Activated B cell treated with CpG ODN at 0.5 μM for 24 hours (primary cell): Measurements from ENCODE around the gene PDE7B. TPM values are rescaled to one million over a fixed set of nuclear protein-coding genes. Genes with fewer than 3 reads are reported as not detected.

ENCODE experiments used
- ATAC-seq: fragments of 200-7000 bp; cut with Tn5 transposase; one replicate; pipeline ENCODE4 v1.10.0; 2021; ENCODE audit warnings: low read depth, mild to moderate bottlenecking, moderate library complexity
- CTCF ChIA-PET: fragments of 350-600 bp; sonication (Branson Sonifier 250); formaldehyde crosslinking; loops from one replicate; lab custom pipeline; 2021; ENCODE audit warnings: antibody characterized with exemption; lab: Charles Lee
- POLR2A ChIA-PET: fragments of 350-600 bp; sonication (Branson Sonifier 250); formaldehyde crosslinking; loops from one replicate; lab custom pipeline; 2021; ENCODE audit warnings: antibody characterized with exemption; lab: Charles Lee
- DNase-seq: peaks from one replicate; pipeline ENCODE4 v3.0.0; 2022
- H3K27ac Mint-ChIP-seq: one replicate; pipeline ENCODE4 v1.8.0; 2020; ENCODE audit warnings: mixed read lengths
- H3K27me3 Mint-ChIP-seq: one replicate; pipeline ENCODE4 v1.8.0; 2021; ENCODE audit warnings: mixed read lengths
- H3K36me3 Mint-ChIP-seq: one replicate; pipeline ENCODE4 v1.8.0; 2021; ENCODE audit warnings: low read depth, mixed read lengths
- H3K4me1 Mint-ChIP-seq: one replicate; pipeline ENCODE4 v1.8.0; 2021; ENCODE audit warnings: mixed read lengths
- H3K4me3 Mint-ChIP-seq: one replicate; pipeline ENCODE4 v1.8.0; 2020; ENCODE audit warnings: mild to moderate bottlenecking, mixed read lengths
- H3K9me3 Mint-ChIP-seq: one replicate; pipeline ENCODE4 v1.8.0; 2020; ENCODE audit warnings: mixed read lengths
- intact Hi-C: fragments of 100-400 bp; cut with micrococcal nuclease; formaldehyde crosslinking; loops from one replicate; pipeline ENCODE4 v1.15.1; 2024
- total RNA-seq: library from RNA; stranded (reverse); gene quantifications from 2 replicates; pipeline ENCODE4 v1.2.3, GENCODE V29; 2022
- TF ChIP-seq, protein P1 (sequence below): fragments of 200-600 bp; IDR thresholded peaks from one replicate; pipeline ENCODE4 v1.8.0; 2022; ENCODE audit warnings: antibody characterized with exemption, mild to moderate bottlenecking

PDE7B gene
- total RNA-seq, 1 donor from 2014 or later: 1.8 TPM

DNA sequence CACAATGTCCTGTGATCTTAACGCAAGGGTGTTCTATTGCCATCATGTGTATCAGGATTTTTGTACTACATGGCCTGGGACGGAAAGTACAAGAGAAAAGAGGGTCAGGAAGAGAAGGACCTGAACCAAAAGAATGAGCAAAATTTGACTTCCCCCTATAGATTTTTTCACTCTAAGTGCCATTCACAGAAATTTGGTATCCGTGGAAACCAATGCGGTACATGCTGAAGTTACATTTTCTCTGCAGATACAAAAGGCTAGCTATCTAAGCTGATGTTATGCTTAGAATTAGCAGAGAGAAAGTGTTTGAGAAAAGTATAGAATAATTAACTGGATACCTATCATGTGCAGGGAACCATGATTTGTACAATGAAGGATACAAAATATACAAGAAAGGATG, 12.4 kb upstream of the PDE7B start:
- intact Hi-C loops: no loop called here
- no peaks in the 10 kb centered on the region for H3K36me3 Mint-ChIP-seq
- no peak overlapping the region for H3K27ac Mint-ChIP-seq
- CTCF ChIA-PET: no interaction called here
- no peak for DNase-seq
- TF ChIP-seq, protein P1, sequence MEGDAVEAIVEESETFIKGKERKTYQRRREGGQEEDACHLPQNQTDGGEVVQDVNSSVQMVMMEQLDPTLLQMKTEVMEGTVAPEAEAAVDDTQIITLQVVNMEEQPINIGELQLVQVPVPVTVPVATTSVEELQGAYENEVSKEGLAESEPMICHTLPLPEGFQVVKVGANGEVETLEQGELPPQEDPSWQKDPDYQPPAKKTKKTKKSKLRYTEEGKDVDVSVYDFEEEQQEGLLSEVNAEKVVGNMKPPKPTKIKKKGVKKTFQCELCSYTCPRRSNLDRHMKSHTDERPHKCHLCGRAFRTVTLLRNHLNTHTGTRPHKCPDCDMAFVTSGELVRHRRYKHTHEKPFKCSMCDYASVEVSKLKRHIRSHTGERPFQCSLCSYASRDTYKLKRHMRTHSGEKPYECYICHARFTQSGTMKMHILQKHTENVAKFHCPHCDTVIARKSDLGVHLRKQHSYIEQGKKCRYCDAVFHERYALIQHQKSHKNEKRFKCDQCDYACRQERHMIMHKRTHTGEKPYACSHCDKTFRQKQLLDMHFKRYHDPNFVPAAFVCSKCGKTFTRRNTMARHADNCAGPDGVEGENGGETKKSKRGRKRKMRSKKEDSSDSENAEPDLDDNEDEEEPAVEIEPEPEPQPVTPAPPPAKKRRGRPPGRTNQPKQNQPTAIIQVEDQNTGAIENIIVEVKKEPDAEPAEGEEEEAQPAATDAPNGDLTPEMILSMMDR: no peak
- H3K4me1 Mint-ChIP-seq: no peaks in the 10 kb centered on the region
- POLR2A ChIA-PET: no interaction called here
- ATAC-seq: no peak
- H3K27me3 Mint-ChIP-seq: peaks cover 8% of the 10 kb centered on the region
- no peak overlapping the region for H3K4me3 Mint-ChIP-seq
- no peaks in the 10 kb centered on the region for H3K9me3 Mint-ChIP-seq

DNA sequence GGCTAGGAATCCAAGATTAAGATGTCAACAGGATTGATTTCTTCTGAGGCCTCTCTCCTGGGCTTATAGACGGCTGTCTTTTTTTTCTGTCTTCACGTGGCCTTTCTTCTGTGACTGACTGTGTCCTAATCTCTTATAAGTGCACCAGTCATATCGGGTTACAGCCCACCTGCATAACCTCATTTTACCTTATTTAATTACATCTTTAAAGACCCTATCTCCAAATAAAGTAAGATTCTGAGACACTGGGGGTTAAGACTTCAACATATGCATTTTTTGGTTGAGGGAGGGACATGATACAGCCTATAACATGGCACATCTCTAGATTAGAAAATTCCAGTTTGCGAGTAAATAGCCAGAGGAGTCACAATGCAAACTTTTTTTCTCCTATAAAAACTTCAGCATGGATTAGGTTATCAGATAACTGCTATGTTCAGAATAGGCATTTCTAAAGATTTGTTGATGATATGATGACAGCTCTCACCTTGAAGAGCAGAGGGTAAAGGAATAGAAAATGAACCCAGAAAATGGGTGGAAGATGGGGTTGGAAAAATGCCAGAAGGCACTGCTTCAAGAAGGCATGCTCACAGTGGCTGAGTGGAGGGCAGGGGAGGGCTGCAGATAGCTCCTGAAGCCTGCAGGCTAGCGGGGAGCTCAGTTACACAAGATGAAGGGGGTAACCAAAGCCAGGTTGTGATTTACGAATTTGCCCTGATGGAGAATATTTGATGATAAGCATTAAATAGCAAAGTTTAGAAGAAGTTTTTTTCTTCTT, 8.7 kb upstream of the PDE7B start:
- no peak for ATAC-seq
- no peak overlapping the region for H3K4me3 Mint-ChIP-seq
- CTCF ChIA-PET: interaction anchor here (1.3 kb wide), 1 partner anchor 67 kb away, joined by 4 read pairs; no protein-coding TSS in a partner anchor
- intact Hi-C loops: no loop called here
- H3K36me3 Mint-ChIP-seq: no peaks in the 10 kb centered on the region
- H3K27me3 Mint-ChIP-seq: peaks cover 1% of the 10 kb centered on the region
- H3K4me1 Mint-ChIP-seq: no peaks in the 10 kb centered on the region
- TF ChIP-seq, protein P1: no peak
- no peaks in the 10 kb centered on the region for H3K9me3 Mint-ChIP-seq
- POLR2A ChIA-PET: no interaction called here
- no peak overlapping the region for H3K27ac Mint-ChIP-seq
- DNase-seq: no peak

DNA sequence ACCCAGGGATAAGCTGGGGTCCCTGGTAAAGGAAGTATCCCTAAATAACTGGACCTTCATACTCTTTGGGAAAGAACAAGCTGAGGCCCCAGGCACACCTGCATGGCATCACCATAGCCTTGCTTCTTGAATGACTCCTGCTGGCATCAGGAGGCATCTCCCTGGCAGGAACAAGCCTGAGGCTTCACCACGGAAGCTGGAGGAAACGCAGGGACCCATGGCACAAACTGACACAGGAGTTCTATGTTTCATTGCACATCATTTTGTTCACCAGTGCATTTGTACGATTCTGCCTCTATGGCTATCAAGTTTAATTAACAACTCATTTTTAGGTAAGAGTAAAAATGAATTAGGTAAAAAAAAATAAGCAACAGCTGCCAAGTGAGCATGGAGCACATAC, 619 bp upstream of the PDE7B start:
- DNase-seq (no peak), ATAC-seq (no peak)
- peak overlapping the region; percentile 38 for H3K27ac Mint-ChIP-seq
- H3K9me3 Mint-ChIP-seq: no peaks in the 10 kb centered on the region
- ChIA-PET CTCF (interaction anchor here (1.1 kb wide), 1 partner anchor 59 kb away, joined by 3 read pairs; no protein-coding TSS in a partner anchor), POLR2A (interaction anchor here (0.5 to 2.3 kb wide), 3 partner anchors 30 to 432 kb away, joined by 3 to 16 read pairs (median 5); no protein-coding TSS in a partner anchor)
- intact Hi-C loops: loop anchor here (1.0 to 5.0 kb wide), 4 partner anchors 29 to 354 kb away; partner anchors contain the start of gene AHI1
- H3K36me3 Mint-ChIP-seq: no peaks in the 10 kb centered on the region
- TF ChIP-seq, protein P1: no peak
- H3K27me3 Mint-ChIP-seq: no peaks in the 10 kb centered on the region
- H3K4me1 Mint-ChIP-seq: peaks cover 51% of the 10 kb centered on the region
- H3K4me3 Mint-ChIP-seq: no peak overlapping the region

DNA sequence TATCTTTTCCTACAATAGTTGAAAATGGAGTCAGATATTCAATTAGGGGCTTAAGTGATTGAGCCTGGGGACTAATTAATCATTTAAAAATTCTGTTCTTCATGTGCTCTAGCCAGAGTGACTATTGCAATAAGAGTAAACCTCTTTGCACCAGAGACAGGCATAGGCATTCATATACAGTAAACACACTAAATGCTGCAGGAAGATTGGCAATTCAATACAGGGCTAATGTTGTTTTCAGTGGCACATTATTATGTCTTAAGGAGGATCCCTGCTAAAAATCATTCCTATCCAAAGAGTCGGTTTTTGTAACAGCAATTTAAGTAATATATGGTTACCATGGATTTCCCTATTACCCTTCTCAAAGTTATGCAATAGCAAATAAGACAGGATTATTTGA, 1.2 kb downstream of the PDE7B start:
- H3K27ac Mint-ChIP-seq: no peak overlapping the region
- intact Hi-C loops: loop anchor here (1.0 to 5.0 kb wide), 4 partner anchors 9 to 672 kb away; partner anchors contain the start of genes AHI1 and MYB
- H3K4me1 Mint-ChIP-seq: peaks cover 58% of the 10 kb centered on the region
- peak overlapping the region; percentile 20 for H3K4me3 Mint-ChIP-seq
- TF ChIP-seq, protein P1: no peak
- no peaks in the 10 kb centered on the region for H3K36me3 Mint-ChIP-seq
- ChIA-PET POLR2A (interaction anchor here (2.3 kb wide), 1 partner anchor 28 kb away, joined by 16 read pairs; no protein-coding TSS in a partner anchor), CTCF (interaction anchor here (0.7 to 1.4 kb wide), 3 partner anchors 20 to 57 kb away, joined by 3 to 4 read pairs (median 3); no protein-coding TSS in a partner anchor)
- no peaks in the 10 kb centered on the region for H3K27me3 Mint-ChIP-seq
- DNase-seq (no peak), ATAC-seq (no peak)
- H3K9me3 Mint-ChIP-seq: no peaks in the 10 kb centered on the region

DNA sequence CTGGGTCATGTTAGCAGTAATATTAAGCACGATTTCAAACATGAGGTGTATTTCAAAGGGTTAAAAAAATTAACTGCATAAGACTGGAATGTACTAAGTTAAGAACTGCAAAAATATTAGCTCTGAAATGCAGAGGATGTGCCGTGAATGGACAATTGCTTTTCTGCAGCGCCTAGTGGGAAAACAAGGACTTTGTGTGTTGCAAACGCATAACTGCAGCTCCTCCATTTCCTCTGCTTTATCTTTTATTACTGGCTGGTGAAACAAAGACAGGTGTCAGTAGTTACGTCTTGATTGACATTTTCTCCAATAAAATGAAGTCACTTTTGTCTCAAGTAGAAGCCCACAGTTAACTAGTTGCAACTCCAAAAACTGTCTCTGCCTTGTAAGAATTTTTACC, 1.7 kb downstream of the PDE7B start:
- DNase-seq (no peak), ATAC-seq (no peak)
- H3K4me3 Mint-ChIP-seq: no peak overlapping the region
- peaks cover 58% of the 10 kb centered on the region for H3K4me1 Mint-ChIP-seq
- intact Hi-C loops: loop anchor here (2.0 to 5.0 kb wide), 3 partner anchors 201 to 672 kb away; partner anchors contain the start of genes AHI1 and MYB
- H3K27ac Mint-ChIP-seq: peak overlapping the region; percentile 9
- no peaks in the 10 kb centered on the region for H3K27me3 Mint-ChIP-seq
- H3K9me3 Mint-ChIP-seq: no peaks in the 10 kb centered on the region
- H3K36me3 Mint-ChIP-seq: no peaks in the 10 kb centered on the region
- TF ChIP-seq, protein P1: no peak
- POLR2A ChIA-PET: interaction anchor here (1.1 kb wide), 1 partner anchor 28 kb away, joined by 4 read pairs; no protein-coding TSS in a partner anchor
- CTCF ChIA-PET: interaction anchor here (0.7 to 1.6 kb wide), 2 partner anchors 19 to 56 kb away, joined by 3 to 5 read pairs; no protein-coding TSS in a partner anchor
